NCI-H2081 treated with DMSO at 0.1 percent for 48 hours (cell line): ENCODE results near the gene RNASE4.
"Not testable (repeated sequence)": the region's sequence is repeated elsewhere in the genome, so short reads cannot be mapped to it uniquely, and the experiment has no call there.

Experiments used
- DNase-seq: peaks from one replicate; lab custom pipeline; 2025; lab: John Stamatoyannopoulos, UW

RNASE4 gene, protein sequence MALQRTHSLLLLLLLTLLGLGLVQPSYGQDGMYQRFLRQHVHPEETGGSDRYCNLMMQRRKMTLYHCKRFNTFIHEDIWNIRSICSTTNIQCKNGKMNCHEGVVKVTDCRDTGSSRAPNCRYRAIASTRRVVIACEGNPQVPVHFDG

DNA sequence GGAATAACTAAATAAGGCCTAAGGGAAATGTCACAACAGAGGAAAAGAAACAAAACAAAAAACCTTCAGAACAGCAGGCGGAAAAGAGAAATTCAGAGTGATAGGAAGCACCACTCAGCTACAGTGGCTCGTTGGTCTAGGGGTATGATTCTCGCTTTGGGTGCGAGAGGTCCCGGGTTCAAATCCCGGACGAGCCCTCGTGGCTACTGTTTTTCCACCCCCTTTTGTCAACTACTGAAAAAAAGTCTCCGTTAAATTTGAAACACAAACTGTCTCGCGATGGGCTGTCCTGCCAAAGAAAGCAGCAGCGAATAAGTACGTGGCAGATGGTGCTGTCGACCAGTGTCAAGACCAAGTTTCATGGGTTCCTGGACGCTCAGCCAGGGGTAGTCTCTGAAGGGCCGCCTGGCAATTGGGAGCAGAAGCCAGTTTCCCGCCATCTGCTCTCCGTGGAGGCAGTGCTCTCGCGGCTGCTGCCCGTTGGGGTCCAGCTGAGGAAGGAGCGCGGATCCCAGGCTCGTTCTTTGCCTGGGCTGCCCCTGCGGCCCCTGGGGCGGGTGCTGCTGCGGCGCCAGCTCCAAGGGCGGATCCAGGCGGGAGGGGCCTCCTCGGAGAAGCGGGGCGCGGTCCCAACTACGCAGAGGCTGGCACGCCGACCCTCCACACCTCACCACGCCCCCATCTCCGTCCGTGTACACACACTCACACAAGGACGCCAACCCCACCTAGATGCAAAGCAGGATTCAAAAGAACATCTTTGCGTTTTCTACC, at the start of gene RNASE4:
Gene RNASE4 (plus strand): TSS at position 670 of the 771 bp plus-strand sequence. CDS start 14,812 bp downstream, outside the sequence.
- no peak for DNase-seq

DNA sequence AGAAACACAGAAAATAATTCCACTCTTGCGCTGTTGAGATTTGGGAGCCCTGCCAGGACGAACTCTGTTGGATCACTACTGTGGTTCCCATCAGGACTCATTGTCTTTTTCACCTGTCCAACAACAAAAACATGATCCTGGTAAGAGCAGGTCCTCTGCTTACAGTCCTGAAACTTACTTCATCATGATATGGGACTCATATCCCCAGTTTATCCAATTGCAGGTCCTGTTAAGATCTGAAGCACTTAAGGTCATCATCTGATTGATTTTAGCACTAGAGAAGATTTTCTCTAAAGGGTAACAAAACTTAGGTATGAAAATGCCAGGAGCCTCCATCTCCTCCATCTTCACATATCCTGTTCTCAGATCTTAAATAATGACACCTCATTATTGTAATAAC, 42.8 kb upstream of the RNASE4 start, which contains the start of gene OR6S1:
Gene OR6S1 (minus strand): TSS at position 101 of the 400 bp plus-strand sequence. CDS start 0 bp downstream, at position 101.
- no peak for DNase-seq

DNA sequence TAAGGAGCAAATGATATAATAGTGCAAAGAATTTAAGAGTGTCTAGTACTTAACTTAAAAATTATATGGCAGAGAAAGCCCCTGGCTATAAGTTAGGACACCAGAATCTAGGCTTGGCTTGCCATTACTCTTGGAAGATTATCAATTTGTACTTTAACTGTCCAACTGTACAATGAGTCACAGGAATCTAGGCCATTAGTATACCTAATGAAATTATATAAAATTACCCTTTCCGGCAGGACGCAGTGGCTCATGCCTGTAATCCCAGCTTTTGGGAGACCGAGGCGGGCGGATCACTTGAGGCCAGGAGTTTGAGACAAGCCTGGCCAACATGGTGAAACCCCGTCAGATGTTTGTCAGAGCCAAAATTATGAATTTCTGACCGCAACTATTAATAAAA, 42.2 kb upstream of the RNASE4 start:
- no peak for DNase-seq

DNA sequence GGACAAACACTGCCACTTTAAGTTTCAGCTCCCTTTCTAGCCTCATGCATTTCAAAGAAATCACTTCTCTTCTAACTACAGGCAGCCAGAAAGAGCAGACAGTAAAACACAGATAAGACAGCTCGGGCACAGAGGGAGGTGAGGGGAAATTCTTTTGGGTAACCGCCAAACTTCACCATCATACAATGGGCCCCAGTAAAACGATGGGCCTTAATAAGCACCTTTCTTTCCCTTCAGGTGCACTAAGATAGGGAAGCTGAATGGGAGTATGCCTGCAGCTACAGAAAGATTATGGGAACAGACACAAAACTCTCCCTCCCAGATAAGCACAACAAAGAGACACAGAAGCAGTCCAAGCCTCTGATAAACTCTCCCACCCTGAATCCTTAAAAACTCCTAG, 41.6 kb upstream of the RNASE4 start:
- not testable (repeated sequence) for DNase-seq

DNA sequence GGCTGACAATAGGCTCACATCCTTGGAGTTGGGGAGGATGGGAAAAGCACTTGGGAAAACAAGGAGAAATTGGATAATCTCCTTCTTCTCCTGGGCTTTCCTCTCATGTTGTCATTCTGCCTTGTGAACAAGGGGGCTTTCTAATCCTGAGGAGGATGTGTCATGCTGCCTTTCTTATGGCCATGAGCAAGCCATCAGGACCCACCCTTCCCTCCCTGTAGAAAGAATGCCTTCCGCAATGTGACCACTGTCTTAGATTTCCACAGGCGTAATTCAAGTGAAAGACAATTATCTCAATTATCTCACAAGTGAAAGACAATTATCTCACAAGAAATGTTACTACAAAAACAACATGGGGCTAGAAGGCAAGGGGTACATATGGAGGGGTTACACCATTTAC, 39.8 kb upstream of the RNASE4 start:
- DNase-seq = no peak

DNA sequence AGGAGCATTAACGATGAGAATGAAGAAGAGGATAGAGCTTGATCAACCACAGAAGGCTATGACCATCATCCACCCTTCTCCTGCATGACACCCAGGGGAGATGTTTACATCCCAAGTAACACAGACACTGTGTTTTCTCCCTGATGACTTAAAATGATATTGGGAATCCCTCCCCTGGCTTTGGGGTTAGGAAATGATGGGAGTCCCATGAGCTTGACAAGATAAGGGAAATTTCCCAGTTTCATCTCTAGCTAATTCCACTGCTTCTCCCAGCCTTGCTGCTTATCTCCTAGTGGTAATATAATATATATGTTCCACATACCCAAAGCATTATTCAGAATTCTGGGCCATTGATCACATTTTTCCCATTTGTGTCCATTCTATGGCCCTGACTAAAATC, 38.9 kb upstream of the RNASE4 start:
- DNase-seq = no peak

DNA sequence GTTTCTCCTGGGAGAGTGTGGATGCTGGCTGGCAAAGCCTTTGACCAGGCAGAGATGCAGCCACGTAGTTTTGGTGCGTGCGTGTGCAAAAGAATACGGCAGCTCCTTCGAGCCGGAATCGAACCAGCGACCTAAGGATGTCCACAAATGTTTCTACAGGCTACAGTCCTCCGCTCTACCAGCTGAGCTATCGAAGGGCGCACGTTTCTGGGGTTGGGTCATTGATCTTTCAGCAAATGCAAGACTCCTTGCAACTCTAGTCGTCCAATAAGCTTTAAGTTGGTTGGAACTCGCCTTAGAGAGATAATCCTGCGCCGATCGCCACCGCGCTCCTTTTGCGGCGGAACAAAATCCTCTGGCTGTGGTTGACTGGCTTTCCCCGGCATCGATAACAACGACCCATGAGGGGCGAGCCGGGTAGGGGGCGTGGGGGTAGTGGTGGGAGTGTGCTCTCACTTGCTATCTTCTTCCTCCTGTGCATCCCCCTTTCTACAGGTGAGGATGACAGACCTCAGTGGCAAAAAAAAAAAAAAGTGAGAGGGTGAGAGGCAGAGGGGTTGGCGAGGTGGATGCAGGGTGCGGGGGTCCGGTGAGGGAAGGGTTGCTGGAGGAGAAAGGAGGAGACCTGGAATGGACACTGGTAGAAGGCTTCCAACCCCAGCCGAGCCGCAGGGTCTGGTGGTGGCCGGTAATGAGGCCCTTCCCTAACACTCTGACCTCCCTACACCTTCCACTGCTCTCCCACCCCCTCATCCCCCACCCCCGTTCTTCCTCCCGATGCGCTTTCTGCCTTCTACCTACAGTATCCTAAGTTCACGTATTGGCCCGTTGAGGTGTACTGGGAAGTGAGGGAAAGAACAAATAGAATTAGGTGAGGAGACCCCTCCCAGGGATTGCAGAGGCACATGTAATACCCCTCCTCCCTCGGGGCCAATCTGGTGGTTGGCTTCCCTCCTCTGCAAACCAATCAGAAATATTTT, 31.1 kb upstream of the RNASE4 start:
- no peak for DNase-seq

DNA sequence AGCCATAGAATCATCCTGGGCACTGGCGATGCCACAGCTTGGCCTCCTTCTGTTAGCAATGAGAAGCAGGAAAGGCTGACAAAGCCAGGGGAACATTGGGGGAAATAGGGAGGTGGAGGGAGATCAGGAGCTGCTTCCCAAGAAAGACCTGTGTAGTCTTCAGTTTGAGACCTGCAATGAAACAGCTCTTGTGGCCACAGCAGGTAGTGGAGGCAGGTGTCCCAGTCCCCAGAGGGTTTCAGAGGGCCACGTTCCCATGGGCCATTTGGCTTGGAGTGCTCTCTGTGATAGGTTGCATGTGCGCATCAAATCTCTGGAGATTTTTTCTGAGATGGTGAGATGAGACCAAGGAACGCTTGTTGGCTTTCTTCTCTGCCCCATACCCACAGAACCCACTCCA, 28.5 kb upstream of the RNASE4 start:
- no peak for DNase-seq

DNA sequence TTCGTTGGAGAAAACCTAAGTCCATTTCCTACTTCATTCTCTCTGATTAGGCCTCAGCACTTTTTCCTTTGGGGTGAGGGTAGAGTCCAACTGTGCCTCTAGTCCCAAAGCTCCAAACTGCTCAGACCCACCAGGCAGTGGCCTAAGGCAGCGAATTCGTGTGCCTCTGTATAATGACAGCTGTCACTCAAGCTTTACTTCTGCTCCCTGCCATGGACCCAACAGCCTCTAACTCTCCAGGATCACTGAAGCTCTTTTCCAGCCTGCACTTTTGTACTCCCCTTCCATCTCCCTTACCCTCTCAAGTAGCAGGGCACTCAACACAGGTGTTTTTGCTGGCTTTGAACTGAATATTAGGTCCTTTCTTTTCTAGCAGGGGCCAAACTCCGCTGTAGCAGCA, 28.1 kb upstream of the RNASE4 start:
- DNase-seq = no peak

DNA sequence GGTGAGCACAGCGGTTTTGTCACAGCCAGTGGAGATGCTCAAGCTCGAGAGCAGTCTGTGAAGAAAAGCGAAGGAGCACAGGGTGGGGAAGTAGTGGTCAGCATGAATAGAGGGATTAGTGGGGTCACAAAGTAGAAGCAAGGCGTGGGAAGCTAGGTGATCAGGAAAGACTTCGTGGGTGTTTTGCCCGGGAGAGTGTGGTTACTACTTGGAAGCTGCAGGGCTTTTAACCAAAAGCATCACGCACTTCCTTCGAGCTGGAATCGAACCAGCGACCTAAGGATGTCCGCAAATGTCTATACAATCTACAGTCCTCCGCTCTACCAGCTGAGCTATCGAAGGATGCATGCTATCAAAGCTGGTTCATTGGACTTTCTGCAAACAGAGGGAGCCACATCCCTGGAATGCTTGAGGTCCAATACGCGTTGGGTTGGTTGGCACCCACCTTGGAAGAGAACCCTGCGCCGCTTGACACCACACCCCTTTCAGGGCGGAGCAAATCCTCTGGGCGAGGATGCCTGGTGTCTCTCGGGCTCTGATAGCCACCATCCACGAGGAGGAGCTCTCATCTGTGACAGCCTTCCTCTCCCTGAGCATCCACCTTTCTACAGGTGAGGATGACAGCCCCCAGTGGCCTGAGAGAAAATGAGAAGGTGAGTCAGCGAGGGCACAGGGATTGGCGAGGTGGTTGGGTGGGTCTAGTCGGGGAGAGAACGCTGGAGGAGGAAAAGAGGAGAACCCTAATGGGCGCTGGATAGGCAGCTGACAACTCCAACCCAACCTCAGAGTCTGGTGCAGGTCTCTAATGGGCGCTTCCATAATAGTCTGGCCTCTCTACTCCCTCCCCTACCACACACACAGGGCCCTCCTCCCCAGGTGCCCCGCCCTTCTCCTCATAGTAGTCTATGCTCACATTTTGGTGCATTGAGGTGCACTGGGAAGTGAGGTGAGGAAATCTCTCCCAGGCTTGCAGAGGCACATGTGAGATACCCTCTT, 26.8 kb upstream of the RNASE4 start:
- DNase-seq = no peak

DNA sequence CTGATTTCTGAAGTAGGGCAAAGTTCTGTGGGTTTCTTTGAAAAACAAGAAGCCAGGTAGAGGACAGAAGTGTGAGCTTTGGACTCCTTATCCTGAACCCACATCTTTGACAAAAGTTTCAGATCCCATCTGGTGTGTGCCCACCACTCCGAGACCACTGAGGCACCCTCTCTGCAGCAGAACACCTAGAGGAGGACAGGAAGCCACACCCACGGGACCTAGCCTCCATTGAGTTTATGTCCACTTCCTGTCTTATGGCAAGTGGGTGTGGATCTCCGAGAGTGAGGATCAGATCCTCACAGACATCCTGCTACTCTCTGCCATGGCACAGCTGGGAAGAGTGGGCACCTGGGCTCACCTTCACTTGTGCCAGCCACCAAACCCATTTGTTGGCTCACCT, 26.1 kb upstream of the RNASE4 start:
- DNase-seq = no peak

DNA sequence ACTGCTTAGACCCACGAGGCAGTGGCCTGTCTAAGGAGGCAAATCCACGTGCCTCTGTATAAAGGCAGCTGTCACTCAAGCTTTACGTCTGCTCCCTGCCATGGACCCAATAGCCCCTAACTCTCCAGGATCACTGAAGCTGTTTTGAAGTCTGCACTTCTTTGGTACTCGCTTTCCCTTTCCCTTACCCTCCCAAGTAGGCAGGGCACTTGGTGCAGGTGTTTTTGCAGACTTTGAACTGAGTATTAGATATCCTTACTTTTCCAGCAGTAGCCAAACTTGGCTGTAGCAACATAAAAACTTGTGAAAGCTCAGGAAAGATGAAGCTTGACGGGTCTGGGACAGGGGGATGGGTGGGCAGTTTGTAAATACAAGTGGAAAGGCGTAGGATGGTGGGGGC, 25.0 kb upstream of the RNASE4 start:
- no peak for DNase-seq

DNA sequence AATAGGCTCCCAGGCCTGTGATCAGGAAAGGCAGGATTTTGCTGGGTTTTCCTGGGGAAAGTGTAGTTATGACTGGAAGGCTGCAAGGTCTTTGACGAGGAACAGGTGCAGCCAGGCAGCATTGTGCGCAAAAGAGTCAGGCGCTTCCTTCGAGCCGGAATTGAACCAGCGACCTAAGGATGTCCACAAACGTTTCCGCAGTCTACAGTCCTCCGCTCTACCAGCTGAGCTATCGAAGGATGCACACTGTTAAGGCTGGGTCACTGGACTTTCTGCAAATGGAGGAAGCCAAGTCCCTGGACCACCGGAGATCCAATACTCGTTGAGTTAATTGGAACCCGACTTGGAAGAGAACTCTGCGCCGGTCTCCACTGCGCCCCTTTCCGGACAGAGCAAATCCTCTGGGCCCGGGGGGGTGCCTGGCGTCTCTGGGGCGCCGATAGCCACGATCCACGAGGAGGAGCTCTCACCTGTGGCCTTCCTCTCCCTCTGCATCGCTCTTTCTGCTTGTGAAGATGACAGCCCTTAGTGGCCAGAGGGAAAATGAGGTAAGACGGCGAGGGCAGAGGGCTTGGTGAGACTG, 24.5 kb upstream of the RNASE4 start:
- DNase-seq = no peak

DNA sequence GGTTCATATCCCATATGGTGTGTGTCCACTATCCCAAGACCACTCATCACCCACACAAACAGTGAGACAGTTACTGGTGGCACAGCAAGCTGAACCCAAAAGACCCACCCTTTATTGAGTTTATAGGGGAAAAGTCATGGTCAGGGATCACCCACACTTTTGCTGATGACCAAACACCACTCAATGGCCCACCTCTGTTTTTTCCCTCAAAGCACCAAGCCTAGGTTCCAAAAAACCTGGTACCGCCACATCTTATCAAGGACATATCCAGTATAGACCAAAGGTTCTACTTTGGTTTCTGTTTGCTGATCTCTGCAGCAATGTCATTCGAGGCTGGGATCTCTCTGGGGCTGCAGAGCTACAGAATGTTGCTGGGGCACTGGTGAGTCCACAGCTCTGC, 23.2 kb upstream of the RNASE4 start:
- DNase-seq = no peak

DNA sequence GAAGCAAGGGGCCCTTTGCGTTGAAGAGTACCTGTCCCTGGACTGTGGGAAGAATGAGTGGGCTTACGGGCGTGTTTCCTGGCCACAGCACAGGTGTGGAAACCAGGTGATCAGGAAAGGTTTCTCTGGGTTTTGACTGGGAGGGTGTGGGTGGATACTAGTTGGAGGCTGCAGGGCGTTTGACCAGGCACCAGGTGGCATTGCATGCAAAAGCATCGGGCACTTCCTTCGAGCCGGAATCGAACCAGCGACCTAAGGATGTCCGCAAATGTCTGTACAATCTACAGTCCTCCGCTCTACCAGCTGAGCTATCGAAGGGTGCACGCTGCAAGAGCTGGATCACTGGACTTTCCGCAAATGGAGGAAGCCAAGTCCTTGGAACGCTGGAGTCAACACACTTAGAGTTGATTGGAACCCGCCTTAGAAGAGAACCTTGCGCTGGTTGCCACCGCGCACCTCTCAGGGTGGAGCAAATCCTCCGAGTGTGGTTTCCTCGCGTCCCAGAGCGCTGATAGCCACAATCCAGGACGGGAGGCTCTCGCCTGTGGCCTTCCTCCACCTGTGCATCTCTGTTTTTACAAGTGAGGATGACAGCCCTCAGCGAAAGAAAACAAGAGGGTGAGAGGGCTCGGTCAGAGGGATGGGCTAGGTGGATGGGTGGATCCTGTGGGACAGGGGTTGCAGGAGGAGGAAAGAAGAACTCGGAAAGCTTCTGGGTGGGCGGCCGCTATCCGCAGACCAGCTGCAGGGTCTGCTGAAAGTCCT, 21.2 kb upstream of the RNASE4 start:
- no peak for DNase-seq

DNA sequence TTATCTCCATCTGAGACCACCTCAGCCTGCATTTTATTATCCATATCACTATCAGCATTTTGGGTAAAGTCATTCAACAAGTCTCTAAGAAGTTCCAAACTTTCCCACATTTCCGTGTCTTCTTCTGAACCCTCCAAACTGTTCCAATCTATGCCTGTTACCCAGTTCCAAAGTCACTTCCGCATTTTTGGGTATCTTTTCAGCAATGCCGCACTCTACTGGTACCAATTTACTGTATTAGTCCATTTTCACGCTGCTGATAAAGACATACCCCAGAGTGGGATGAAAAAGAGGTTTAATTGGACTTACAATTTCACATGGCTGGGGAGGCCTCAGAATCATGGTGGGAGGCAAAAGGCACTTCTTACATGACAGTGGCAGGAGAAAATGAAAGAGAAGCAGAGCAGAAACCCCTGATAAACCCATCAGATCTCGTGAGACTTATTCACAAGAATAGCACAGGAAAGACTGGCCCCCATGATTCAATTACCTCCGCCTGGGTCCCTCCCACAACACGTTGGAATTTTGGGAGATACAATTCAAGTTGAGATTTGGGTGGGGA, 17.9 kb upstream of the RNASE4 start:
- not testable (repeated sequence) for DNase-seq

DNA sequence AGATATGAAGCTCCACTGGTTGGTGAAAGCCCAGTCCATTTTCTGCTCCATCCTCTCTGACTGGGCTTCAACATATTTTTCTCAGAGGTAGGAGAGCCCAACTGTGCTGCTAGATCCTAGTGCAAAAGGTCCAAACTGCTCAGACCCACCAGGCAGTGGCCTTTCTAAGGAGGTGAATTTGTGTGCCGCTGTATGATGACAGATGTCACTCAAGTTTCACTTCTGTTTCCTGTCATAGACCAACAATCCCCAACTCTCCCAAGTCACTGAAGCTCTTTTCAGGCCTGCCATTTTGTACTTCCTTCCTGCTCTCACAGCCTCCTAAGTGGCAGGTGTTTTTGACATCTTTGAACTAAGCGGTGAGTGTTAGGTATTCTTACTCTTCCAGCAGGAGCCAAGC, 16.4 kb upstream of the RNASE4 start:
- DNase-seq = no peak

DNA sequence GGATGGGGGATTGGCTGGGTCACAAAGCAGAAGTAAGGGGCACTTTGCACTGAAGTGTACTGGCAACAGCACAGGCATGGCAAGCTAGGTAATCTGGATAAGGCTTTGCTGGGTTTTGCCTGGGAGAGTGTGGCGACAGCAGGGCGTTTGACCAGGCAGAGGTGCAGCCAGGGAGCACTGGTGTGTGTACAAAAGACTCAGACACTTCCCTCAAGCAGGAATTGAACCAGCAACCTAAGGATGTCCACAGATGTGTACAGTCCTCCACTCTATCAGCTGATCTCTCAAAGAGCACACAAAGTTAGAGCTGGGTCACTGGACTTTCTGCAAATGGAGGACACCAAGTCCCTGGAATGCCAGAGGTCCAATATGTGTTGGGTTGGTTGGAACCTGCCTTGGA, 15.4 kb upstream of the RNASE4 start:
- no peak for DNase-seq

DNA sequence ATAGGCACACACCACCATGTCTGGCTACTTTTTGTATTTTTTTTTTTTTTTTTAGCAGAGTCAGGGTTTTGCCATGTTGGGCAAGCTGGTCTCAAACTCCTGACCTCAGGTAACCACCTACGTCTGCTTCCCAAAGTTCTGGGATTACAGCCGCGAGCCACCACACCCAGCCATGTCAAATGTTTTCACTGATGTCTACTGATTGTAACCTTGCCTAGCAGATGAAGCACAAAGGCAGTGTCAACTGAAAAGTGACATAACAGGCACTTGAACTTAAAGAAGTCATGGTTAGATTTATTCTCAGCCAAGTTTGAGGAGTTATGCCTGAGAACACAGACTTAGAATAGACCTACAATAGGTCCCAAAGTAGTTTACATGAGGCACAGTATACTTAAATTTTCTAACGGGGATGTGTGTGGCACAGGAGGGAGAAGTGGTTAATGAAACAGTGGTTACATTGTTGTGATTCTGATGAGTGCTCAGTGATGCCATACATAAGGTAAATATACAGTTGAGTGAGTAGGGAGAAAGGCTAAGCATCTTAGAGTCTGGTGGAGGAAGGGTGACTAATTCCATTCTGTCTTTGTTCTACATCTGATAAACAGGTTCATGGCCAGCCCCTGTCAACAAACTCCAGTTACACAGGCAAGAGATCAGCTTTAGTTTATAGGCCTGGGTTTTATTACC, 12.6 kb upstream of the RNASE4 start:
- DNase-seq = no peak
